Testis (tissue), 3 donors: ENCODE data around the gene ANXA10. TPM values are rescaled to one million over a fixed set of nuclear protein-coding genes. Genes with fewer than 3 reads are reported as not detected.

ENCODE experiments used
- DNase-seq: peaks from one replicate; pipeline ENCODE4 v3.0.0-alpha.2; 2019
- H3K27ac ChIP-seq, 2 donors: fragments of 200-600 bp; sonication (generic); one replicate each; pipeline ENCODE4 v1.5.1; 2019
- H3K27me3 ChIP-seq: fragments of 200-600 bp; sonication (generic); one replicate; pipeline ENCODE4 v1.5.1; 2019
- H3K36me3 ChIP-seq: fragments of 200-600 bp; sonication (generic); one replicate; pipeline ENCODE4 v1.5.1; 2017; ENCODE audit warnings: low read depth; ENCODE audit errors: missing control alignments
- H3K4me1 ChIP-seq: fragments of 200-600 bp; sonication (generic); one replicate; pipeline ENCODE4 v1.5.1; 2019
- H3K4me3 ChIP-seq, 2 donors: fragments of 200-600 bp; sonication (generic); one replicate each; pipeline ENCODE4 v1.5.1; 2017 to 2019
- H3K9me3 ChIP-seq: fragments of 200-600 bp; sonication (generic); one replicate; pipeline ENCODE4 v1.5.1; 2017
- CTCF ChIP-seq, 3 experiments: fragments of 450-650 bp in 2 of 3; fragments of 200-600 bp in 1 of 3; sonication (generic) in 1 of 3; IDR thresholded peaks; one replicate each; pipeline ENCODE4 v1.5.1; 2016 to 2019; ENCODE audit warnings: antibody characterized with exemption in 3 of 3, mild to moderate bottlenecking in 2 of 3, moderate library complexity in 1 of 3
- POLR2A ChIP-seq: fragments of 450-650 bp; IDR thresholded peaks from one replicate; pipeline ENCODE4 v1.6.1; 2017; ENCODE audit warnings: antibody characterized with exemption, mild to moderate bottlenecking, moderate library complexity
- WGBS, 2 donors: methylation state at CpG; one replicate each; pipeline ENCODE4 v1.1.5; 2018; 5-methylcytosine and 5-hydroxymethylcytosine counted together
- intact Hi-C: fragments of 100-400 bp; cut with DNase I; formaldehyde crosslinking; loops from one replicate; pipeline ENCODE4 v1.15.1; 2023; ENCODE audit warnings: low total_unique reads
- polyA plus RNA-seq: library from polyadenylated mRNA; stranded (reverse); fragments of 350-450 nt; fragmentation: Illumina TruSeq; extraction: RNeasy Lipid Tissue Mini Kit (QIAGEN cat#74804); gene quantifications from one replicate; pipeline ENCODE4 v1.2.3, GENCODE V29; 2014; ENCODE audit warnings: low read depth, low replicate concordance; ENCODE audit not compliant: insufficient read depth
- total RNA-seq, 2 donors: library from RNA; depleted of rRNA; stranded (reverse); fragments of >200 nt; gene quantifications; one replicate each; pipeline ENCODE4 v1.2.3, GENCODE V29; 2016

ANXA10 gene
- total and polyA plus RNA-seq, 3 donors from 2014 or later = 0.25 to 2.7 (median 0.71) TPM

GRCh38 chr4:168138143-168138542, 45.8 kb downstream of the ANXA10 start:
- Histone ChIP-seq H3K27me3 (no peaks in the 10 kb centered on the region), H3K9me3 (no peaks in the 10 kb centered on the region), H3K4me3 (no peak overlapping the region), H3K4me1 (no peaks in the 10 kb centered on the region), H3K27ac (no peak overlapping the region), H3K36me3 (no peaks in the 10 kb centered on the region)
- intact Hi-C loops = no loop called here
- WGBS, 2 donors = 78 to 81% methylated on average over 3 of the region's 3 CpGs
- DNase-seq = no peak
- TF ChIP-seq POLR2A (no peak), CTCF (IDR thresholded peaks at IDR 0.05) (no peak)

GRCh38 chr4:168139336-168139735, 47.0 kb downstream of the ANXA10 start:
- H3K27me3 ChIP-seq = no peaks in the 10 kb centered on the region
- no peak overlapping the region for H3K27ac ChIP-seq
- 60 to 74% methylated on average over 5 of the region's 5 CpGs for WGBS, 2 donors
- no peaks in the 10 kb centered on the region for H3K36me3 ChIP-seq
- no peaks in the 10 kb centered on the region for H3K9me3 ChIP-seq
- H3K4me3 ChIP-seq = no peak overlapping the region
- H3K4me1 ChIP-seq = no peaks in the 10 kb centered on the region
- DNase-seq = no peak
- TF ChIP-seq CTCF (IDR thresholded peaks at IDR 0.05) (no peak), POLR2A (no peak)
- intact Hi-C loops = no loop called here

GRCh38 chr4:168141733-168142132, 49.4 kb downstream of the ANXA10 start:
- WGBS, 2 donors = 67 to 74% methylated on average over 7 of the region's 7 CpGs
- H3K36me3 ChIP-seq = no peaks in the 10 kb centered on the region
- peak; percentile 27 for DNase-seq
- intact Hi-C loops = no loop called here
- no peaks in the 10 kb centered on the region for H3K4me1 ChIP-seq
- H3K27ac ChIP-seq = no peak overlapping the region
- no peak overlapping the region for H3K4me3 ChIP-seq
- no peak for TF ChIP-seq CTCF (IDR thresholded peaks at IDR 0.05)
- no peak for TF ChIP-seq POLR2A
- H3K27me3 ChIP-seq = no peaks in the 10 kb centered on the region
- no peaks in the 10 kb centered on the region for H3K9me3 ChIP-seq

- intact Hi-C loops = no loop called here
- Histone ChIP-seq H3K4me1 (no peaks in the 10 kb centered on the region), H3K36me3 (no peaks in the 10 kb centered on the region), H3K9me3 (no peaks in the 10 kb centered on the region), H3K27me3 (no peaks in the 10 kb centered on the region), H3K27ac (no peak overlapping the region), H3K4me3 (no peak overlapping the region)
- 86 to 89% methylated on average over 2 of the region's 2 CpGs for WGBS, 2 donors
- no peak for DNase-seq
- no peak for TF ChIP-seq CTCF (IDR thresholded peaks at IDR 0.05)
- TF ChIP-seq POLR2A = no peak
Observed at GRCh38 chr4:168143601-168144000, 51.3 kb downstream of the ANXA10 start.

- no peaks in the 10 kb centered on the region for H3K36me3 ChIP-seq
- WGBS, 2 donors = 81 to 83% methylated on average over 6 of the region's 6 CpGs
- no peaks in the 10 kb centered on the region for H3K27me3 ChIP-seq
- no peak overlapping the region for H3K4me3 ChIP-seq
- no peaks in the 10 kb centered on the region for H3K4me1 ChIP-seq
- TF ChIP-seq POLR2A (no peak), CTCF (IDR thresholded peaks at IDR 0.05) (no peak)
- H3K27ac ChIP-seq = no peak overlapping the region
- intact Hi-C loops = no loop called here
- no peaks in the 10 kb centered on the region for H3K9me3 ChIP-seq
- no peak for DNase-seq
Observed at GRCh38 chr4:168150420-168151050, 58.2 kb downstream of the ANXA10 start.
